ENCODE data around the gene GLRX2. TPM values are rescaled to one million over a fixed set of nuclear protein-coding genes. Genes with fewer than 3 reads are reported as not detected.
A peak's percentile ranks its signal among the peaks of the same experiment; 100 is the strongest.

Gene GLRX2
- total RNA-seq, 1 experiment from 2014 or later = 25.8 TPM

- no peaks in the 10 kb centered on the region for H3K4me1 ChIP-seq
- no peak overlapping the region for H3K4me3 ChIP-seq
- H3K9me3 ChIP-seq (replicated peaks) = no peaks in the 10 kb centered on the region
- DNase-seq = no peak
- no peak overlapping the region for H3K27ac ChIP-seq
- H3K27me3 ChIP-seq = no peaks in the 10 kb centered on the region
- H3K36me3 ChIP-seq = peaks cover 17% of the 10 kb centered on the region
Measured at GRCh38 chr1:193094112-193094511, 11.1 kb downstream of the GLRX2 start.

- no peak for DNase-seq
- peaks cover 8% of the 10 kb centered on the region for H3K36me3 ChIP-seq
Measured at GRCh38 chr1:193090865-193091264, 14.3 kb downstream of the GLRX2 start.

GRCh38 chr1:193087893-193088292, 17.3 kb downstream of the GLRX2 start:
- Histone ChIP-seq H3K4me3 (no peak overlapping the region), H3K27ac (no peak overlapping the region), H3K36me3 (peaks cover 22% of the 10 kb centered on the region), H3K27me3 (no peaks in the 10 kb centered on the region), H3K4me1 (no peaks in the 10 kb centered on the region), H3K9me3 (replicated peaks) (no peaks in the 10 kb centered on the region)
- no peak for DNase-seq

More at GRCh38 chr1:193090865-193091264, 14.3 kb downstream of the GLRX2 start:
- no peak overlapping the region for H3K4me3 ChIP-seq
- H3K27ac ChIP-seq = no peak overlapping the region
- H3K9me3 ChIP-seq (replicated peaks) = no peaks in the 10 kb centered on the region
- no peaks in the 10 kb centered on the region for H3K27me3 ChIP-seq
- no peaks in the 10 kb centered on the region for H3K4me1 ChIP-seq

- no peak overlapping the region for H3K27ac ChIP-seq
- H3K27me3 ChIP-seq = no peaks in the 10 kb centered on the region
- H3K4me1 ChIP-seq = no peaks in the 10 kb centered on the region
- H3K36me3 ChIP-seq = peaks cover 29% of the 10 kb centered on the region
- no peak overlapping the region for H3K4me3 ChIP-seq
- no peak for DNase-seq
- H3K9me3 ChIP-seq (replicated peaks) = no peaks in the 10 kb centered on the region
Measured at GRCh38 chr1:193086342-193086741, 18.9 kb downstream of the GLRX2 start.

- Histone ChIP-seq H3K9me3 (replicated peaks) (no peaks in the 10 kb centered on the region), H3K36me3 (peaks cover 33% of the 10 kb centered on the region)
Measured at GRCh38 chr1:193085263-193085662, 20.0 kb downstream of the GLRX2 start.

GRCh38 chr1:193083365-193084088, 21.7 kb downstream of the GLRX2 start:
- H3K27me3 ChIP-seq = no peaks in the 10 kb centered on the region
- H3K27ac ChIP-seq = no peak overlapping the region
- H3K9me3 ChIP-seq (replicated peaks) = no peaks in the 10 kb centered on the region
- no peak overlapping the region for H3K4me3 ChIP-seq
- H3K36me3 ChIP-seq = peaks cover 36% of the 10 kb centered on the region
- no peak for DNase-seq
- no peaks in the 10 kb centered on the region for H3K4me1 ChIP-seq

More at GRCh38 chr1:193085263-193085662, 20.0 kb downstream of the GLRX2 start:
- H3K27ac ChIP-seq = no peak overlapping the region
- H3K27me3 ChIP-seq = no peaks in the 10 kb centered on the region
- DNase-seq = no peak
- H3K4me1 ChIP-seq = no peaks in the 10 kb centered on the region
- H3K4me3 ChIP-seq = no peak overlapping the region

- Histone ChIP-seq H3K4me3 (no peak overlapping the region), H3K9me3 (replicated peaks) (no peaks in the 10 kb centered on the region), H3K36me3 (peaks cover 46% of the 10 kb centered on the region), H3K27ac (no peak overlapping the region), H3K4me1 (no peaks in the 10 kb centered on the region), H3K27me3 (no peaks in the 10 kb centered on the region)
- DNase-seq = no peak
Measured at GRCh38 chr1:193079187-193079586, 26.0 kb downstream of the GLRX2 start.

GRCh38 chr1:193077991-193078390, 27.2 kb downstream of the GLRX2 start:
- no peaks in the 10 kb centered on the region for H3K9me3 ChIP-seq (replicated peaks)
- H3K4me1 ChIP-seq = no peaks in the 10 kb centered on the region
- no peak for DNase-seq
- H3K4me3 ChIP-seq = no peak overlapping the region
- H3K27ac ChIP-seq = no peak overlapping the region
- H3K27me3 ChIP-seq = no peaks in the 10 kb centered on the region
- H3K36me3 ChIP-seq = peaks cover 43% of the 10 kb centered on the region

- Histone ChIP-seq H3K9me3 (replicated peaks) (no peaks in the 10 kb centered on the region), H3K27me3 (no peaks in the 10 kb centered on the region), H3K27ac (no peak overlapping the region), H3K4me3 (no peak overlapping the region), H3K4me1 (peaks cover 4% of the 10 kb centered on the region), H3K36me3 (peaks cover 3% of the 10 kb centered on the region)
- DNase-seq = peak in 1 of 2 experiments; percentile 12
Measured at GRCh38 chr1:193070942-193071341, 34.3 kb downstream of the GLRX2 start.

GRCh38 chr1:193070386-193070753, 34.8 kb downstream of the GLRX2 start:
- DNase-seq = peak in 1 of 2 experiments; percentile 5
- no peak overlapping the region for H3K27ac ChIP-seq
- H3K4me3 ChIP-seq = no peak overlapping the region
- H3K27me3 ChIP-seq = no peaks in the 10 kb centered on the region
- no peaks in the 10 kb centered on the region for H3K9me3 ChIP-seq (replicated peaks)
- peaks cover 3% of the 10 kb centered on the region for H3K36me3 ChIP-seq
- peaks cover 4% of the 10 kb centered on the region for H3K4me1 ChIP-seq

GRCh38 chr1:193069748-193070385, 35.3 kb downstream of the GLRX2 start:
- Histone ChIP-seq H3K9me3 (replicated peaks) (no peaks in the 10 kb centered on the region), H3K4me1 (peaks cover 4% of the 10 kb centered on the region), H3K27ac (no peak overlapping the region), H3K4me3 (no peak overlapping the region), H3K27me3 (no peaks in the 10 kb centered on the region), H3K36me3 (peaks cover 3% of the 10 kb centered on the region)
- DNase-seq = peak; percentile 5 to 13

GRCh38 chr1:193068013-193068412, 37.2 kb downstream of the GLRX2 start:
- Histone ChIP-seq H3K27me3 (no peaks in the 10 kb centered on the region), H3K4me1 (peaks cover 4% of the 10 kb centered on the region), H3K9me3 (replicated peaks) (no peaks in the 10 kb centered on the region), H3K4me3 (no peak overlapping the region), H3K36me3 (peaks cover under 1% of the 10 kb centered on the region), H3K27ac (no peak overlapping the region)
- DNase-seq = no peak

GRCh38 chr1:193066606-193067005, 38.6 kb downstream of the GLRX2 start:
- no peak overlapping the region for H3K4me3 ChIP-seq
- DNase-seq = no peak
- no peaks in the 10 kb centered on the region for H3K27me3 ChIP-seq
- H3K4me1 ChIP-seq = peaks cover 4% of the 10 kb centered on the region
- H3K9me3 ChIP-seq (replicated peaks) = no peaks in the 10 kb centered on the region
- H3K27ac ChIP-seq = no peak overlapping the region
- H3K36me3 ChIP-seq = peaks cover 4% of the 10 kb centered on the region

- no peak for DNase-seq
- H3K4me3 ChIP-seq = no peak overlapping the region
- H3K36me3 ChIP-seq = peaks cover 4% of the 10 kb centered on the region
Measured at GRCh38 chr1:193065954-193066353, 39.3 kb downstream of the GLRX2 start.

GRCh38 chr1:193062698-193063463, 42.3 kb downstream of the GLRX2 start:
- Histone ChIP-seq H3K27me3 (no peaks in the 10 kb centered on the region), H3K36me3 (peaks cover 4% of the 10 kb centered on the region), H3K4me3 (no peak overlapping the region), H3K27ac (no peak overlapping the region), H3K4me1 (no peaks in the 10 kb centered on the region), H3K9me3 (replicated peaks) (no peaks in the 10 kb centered on the region)
- DNase-seq = no peak

More at GRCh38 chr1:193065954-193066353, 39.3 kb downstream of the GLRX2 start:
- Histone ChIP-seq H3K4me1 (peaks cover 4% of the 10 kb centered on the region), H3K27ac (no peak overlapping the region), H3K27me3 (no peaks in the 10 kb centered on the region), H3K9me3 (replicated peaks) (no peaks in the 10 kb centered on the region)

Data from SJCRH30 (cell line).